GM18505 (cell line): ENCODE data around the gene IL16.
A peak's percentile ranks its signal among the peaks of the same experiment; 100 is the strongest.

Experiments
- ATAC-seq: cut with Tn5 transposase; IDR thresholded peaks from one replicate; pipeline ENCODE4 v1.9.1; 2021; ENCODE audit not compliant: unreplicated experiment
- POLR2A ChIP-seq: IDR thresholded peaks from 4 replicates; pipeline ENCODE4 v1.6.1; 2011; ENCODE audit warnings: borderline replicate concordance; ENCODE audit not compliant: insufficient read depth, insufficient read length; ENCODE audit errors: extremely low read depth

The IL16 gene

GRCh38 chr15:81295486-81296121 is 98.9 kb downstream of the IL16 start:
- no peak for ATAC-seq
- TF ChIP-seq POLR2A, result no peak

DNA sequence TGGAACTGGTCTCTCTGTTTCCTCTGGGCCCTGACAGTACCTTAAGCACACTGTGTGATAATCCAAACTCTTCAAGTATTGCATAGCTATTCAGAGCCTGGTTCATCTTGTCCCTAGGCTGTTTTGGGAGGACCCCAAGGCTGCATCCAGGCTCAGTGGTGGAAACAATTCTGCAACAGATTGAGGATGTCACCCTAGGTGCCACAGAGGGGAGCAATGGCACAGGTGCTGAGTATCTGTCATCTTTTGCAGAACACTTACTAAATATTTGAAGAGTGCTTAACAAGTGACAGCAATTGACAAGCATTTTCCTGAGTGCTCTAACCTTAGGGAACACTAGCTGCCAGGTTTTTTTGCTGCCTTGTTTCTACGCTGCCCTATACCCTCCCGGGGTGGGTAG is 99.5 kb downstream of the IL16 start:
- no peak for ATAC-seq
- no peak for TF ChIP-seq POLR2A

DNA sequence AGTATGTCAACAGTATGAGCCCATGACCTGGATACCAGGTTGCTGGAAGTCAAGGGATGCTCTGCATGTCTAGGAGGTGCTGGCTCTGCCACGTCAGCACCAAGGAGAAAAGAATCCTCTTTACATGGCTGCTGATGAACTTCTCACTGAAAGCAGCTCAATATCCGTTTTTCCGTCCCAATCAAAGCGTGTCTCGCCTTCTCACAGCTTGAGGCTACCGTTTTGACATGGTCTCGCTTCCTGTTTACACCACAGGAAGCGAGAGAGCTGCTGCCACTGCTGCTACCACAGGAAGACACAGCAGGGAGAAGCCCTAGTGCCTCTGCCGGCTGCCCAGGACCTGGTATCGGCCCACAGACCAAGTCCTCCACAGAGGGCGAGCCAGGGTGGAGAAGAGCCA is 100.0 kb downstream of the IL16 start:
- peak; percentile 79 for TF ChIP-seq POLR2A
- peak; percentile 29 for ATAC-seq

DNA sequence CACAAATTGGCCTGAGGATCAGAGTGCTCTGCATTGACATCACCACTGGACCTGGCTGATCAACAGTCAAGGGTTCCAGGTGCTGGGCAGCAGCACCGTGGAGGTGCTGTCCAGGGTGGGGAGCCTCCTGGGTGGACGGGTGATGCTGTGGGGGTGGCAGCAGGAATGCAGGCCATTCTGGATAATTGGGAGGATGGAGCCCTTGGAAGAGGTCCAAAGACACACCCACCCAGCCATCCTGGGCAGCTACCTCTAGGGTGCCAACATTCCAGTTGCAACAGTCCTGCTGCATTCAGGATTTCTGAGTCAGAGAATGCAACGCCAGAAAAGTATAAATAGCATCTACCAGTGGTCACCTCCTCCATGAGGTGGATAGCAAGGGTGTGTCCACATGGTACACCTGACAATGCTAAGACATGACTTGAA is 100.5 kb downstream of the IL16 start:
- no peak for ATAC-seq
- no peak for TF ChIP-seq POLR2A

- TF ChIP-seq POLR2A, result no peak
- no peak for ATAC-seq
These were observed 101.2 kb downstream of the IL16 start for GRCh38 chr15:81297603-81298575.

DNA sequence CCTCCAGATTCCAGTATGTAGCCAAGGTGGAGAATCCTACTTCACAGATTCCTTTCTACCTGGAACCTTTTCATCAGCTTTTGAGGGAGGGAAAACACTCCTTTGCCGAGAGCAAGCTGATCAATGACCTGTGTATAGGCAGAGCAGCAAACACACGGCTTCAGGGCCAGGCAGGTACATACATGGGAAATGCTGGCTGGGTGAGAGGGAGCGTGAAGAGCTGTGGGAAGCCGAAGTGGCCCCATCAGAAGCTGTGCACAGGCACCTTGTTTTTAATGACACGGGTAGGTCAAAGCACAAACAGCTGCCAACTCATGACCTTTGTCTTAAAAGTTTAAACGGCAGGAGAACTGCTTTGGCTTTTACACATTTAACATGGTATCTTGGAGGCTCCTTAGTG is 101.9 kb downstream of the IL16 start:
- no peak for TF ChIP-seq POLR2A
- ATAC-seq, result no peak

- TF ChIP-seq POLR2A, result no peak
- no peak for ATAC-seq
These were observed 102.5 kb downstream of the IL16 start for GRCh38 chr15:81299156-81299555.

DNA sequence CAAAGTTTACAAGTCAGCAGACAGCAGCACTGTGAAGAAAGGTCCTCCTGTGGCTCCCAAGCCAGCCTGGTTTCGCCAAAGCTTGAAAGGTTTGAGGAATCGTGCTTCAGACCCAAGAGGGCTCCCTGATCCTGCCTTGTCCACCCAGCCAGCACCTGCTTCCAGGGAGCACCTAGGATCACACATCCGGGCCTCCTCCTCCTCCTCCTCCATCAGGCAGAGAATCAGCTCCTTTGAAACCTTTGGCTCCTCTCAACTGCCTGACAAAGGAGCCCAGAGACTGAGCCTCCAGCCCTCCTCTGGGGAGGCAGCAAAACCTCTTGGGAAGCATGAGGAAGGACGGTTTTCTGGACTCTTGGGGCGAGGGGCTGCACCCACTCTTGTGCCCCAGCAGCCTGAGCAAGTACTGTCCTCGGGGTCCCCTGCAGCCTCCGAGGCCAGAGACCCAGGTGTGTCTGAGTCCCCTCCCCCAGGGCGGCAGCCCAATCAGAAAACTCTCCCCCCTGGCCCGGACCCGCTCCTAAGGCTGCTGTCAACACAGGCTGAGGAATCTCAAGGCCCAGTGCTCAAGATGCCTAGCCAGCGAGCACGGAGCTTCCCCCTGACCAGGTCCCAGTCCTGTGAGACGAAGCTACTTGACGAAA is 103.1 kb downstream of the IL16 start:
- peak; percentile 51 for TF ChIP-seq POLR2A
- no peak for ATAC-seq

DNA sequence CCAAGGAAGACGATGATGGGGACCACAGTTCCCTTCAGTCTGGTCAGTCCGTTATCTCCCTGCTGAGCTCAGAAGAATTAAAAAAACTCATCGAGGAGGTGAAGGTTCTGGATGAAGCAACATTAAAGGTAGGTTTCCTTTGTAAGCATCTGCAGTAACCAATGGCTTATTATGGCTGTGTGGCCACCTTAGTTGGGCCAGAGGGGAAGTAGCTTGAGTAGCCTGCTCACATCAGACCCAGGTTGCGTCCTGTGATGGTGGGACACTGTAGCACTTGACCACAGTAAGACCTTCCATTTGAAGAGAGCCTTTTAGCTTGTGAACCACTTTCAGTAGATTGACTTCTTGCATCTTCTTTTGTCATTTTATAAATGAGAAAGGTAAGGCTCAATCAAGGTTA is 104.7 kb downstream of the IL16 start:
- TF ChIP-seq POLR2A, result no peak
- no peak for ATAC-seq

DNA sequence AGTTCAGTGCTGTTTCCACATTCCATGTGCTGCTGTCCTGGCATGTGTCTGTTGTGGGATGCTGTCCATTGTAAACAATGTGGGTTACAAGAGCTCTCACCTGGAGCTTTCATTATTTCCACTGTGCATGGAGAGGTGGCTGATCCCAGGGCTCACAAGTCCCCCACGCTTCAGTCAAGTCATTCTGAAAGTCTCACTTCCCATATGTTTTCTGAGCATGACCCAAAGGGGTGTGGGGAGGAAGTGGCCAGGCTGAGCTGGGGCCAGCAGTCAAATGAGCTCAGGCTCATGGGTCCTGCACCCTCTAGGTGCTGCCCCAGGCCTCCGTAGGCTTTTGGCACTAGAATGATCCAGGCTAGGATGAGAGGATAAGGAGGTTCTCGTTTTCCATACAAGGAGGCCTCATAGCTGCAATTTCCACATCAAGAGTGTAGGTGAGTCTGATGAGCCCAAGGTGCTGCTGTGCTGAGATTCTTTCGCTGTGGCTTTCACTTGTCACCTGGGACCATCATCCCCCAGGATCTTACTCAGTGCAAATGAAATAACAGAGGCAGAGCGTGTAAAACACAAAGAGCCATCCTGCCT is 105.2 kb downstream of the IL16 start:
- TF ChIP-seq POLR2A, result peak; percentile 65
- peak; percentile 66 for ATAC-seq

DNA sequence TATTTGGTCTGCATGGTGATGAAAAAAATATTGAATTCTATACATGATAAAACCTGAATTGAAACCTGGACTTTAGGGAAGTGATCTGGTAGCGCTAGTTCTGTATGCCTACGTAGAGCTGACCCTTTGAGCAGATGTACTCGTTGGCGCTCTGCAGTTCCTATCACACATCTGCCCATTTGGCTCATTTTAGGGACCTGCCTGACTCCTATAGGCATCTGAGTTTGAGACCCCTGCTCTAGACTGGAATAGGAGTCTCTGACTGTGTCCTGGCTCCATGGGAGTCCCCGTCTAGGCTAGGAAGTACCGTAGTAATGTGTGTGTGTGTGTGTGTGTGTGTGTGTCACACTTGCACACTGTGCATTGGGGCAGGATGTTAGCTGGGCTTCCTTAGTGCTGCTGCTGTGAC is 106.0 kb downstream of the IL16 start:
- ATAC-seq, result no peak
- TF ChIP-seq POLR2A, result no peak

DNA sequence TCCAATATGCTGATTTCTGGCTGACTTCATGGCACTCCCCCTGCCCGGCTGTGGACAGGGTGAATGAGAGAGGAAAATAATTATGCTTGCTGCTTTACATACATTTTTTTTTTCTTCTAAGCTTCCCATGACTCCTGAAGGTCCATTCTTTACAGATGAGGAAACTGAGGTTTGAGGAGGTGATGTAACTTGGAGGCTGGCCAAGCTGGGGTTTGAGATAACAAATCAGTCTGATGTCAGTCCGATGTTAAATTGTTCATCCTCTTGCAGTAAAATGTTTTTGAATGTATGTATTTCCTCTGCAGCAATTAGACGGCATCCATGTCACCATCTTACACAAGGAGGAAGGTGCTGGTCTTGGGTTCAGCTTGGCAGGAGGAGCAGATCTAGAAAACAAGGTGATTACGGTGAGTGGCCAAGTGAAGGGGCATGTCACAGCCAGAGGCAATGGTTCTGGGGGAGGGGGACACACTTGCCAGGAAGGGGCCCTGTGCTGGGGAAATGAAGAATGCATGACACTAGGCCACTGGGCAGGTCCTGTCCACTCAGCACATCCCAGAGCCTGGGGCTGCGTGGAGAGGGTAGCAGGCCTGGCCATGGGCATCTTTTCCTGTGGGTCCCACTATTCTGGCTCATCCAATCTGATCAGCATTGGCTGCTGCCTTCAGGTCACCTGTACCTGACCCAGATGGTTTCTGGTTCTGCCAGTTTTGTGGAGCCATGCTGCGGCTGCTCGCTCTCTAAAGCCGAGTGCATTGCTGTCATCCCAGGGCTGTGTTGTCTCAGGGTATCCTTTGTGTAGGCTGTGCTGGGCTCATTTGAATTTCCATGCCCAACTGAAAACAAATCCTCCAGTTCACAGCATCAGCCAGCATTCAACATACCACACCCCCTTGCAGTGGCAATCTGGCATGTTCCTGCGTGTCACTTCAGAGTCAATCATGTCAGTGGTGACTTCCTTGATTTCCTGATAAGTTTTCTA is 106.9 kb downstream of the IL16 start:
- ATAC-seq, result no peak
- TF ChIP-seq POLR2A, result no peak
